B cell (primary cell): Measurements from ENCODE around the gene GTF2A1. TPM values are rescaled to one million over a fixed set of nuclear protein-coding genes. Genes with fewer than 3 reads are reported as not detected.

Experiments used
- ATAC-seq: fragments of 200-7000 bp; cut with Tn5 transposase; one replicate; pipeline ENCODE4 v1.10.0; 2021; ENCODE audit warnings: low read depth, mild to moderate bottlenecking, moderate number of reproducible peaks, moderate library complexity
- CTCF ChIA-PET: fragments of 350-600 bp; sonication (Branson Sonifier 250); formaldehyde crosslinking; loops from one replicate; lab custom pipeline; 2021; ENCODE audit warnings: antibody characterized with exemption, inconsistent platforms; lab: Charles Lee
- POLR2A ChIA-PET: fragments of 350-600 bp; sonication (Branson Sonifier 250); formaldehyde crosslinking; loops from one replicate; lab custom pipeline; 2021; ENCODE audit warnings: antibody characterized with exemption; lab: Charles Lee
- DNase-seq: peaks from one replicate; pipeline ENCODE4 v3.0.0; 2013
- H2AFZ ChIP-seq: 2 replicates; pipeline ENCODE4 v1.6.1; 2012; ENCODE audit warnings: mild to moderate bottlenecking, low read depth, low read length; ENCODE audit not compliant: insufficient read depth, poor library complexity, severe bottlenecking
- H3K27ac ChIP-seq, 2 donors: 1 replicate in 1 of 2; 2 replicates in 1 of 2; pipeline ENCODE4 v1.5.1; 2012 to 2013; ENCODE audit warnings: low read length in 2 of 2, mild to moderate bottlenecking in 2 of 2, moderate library complexity in 1 of 2
- H3K27me3 ChIP-seq, 4 experiments: fragments of 200-600 bp in 1 of 4; sonication (generic) in 1 of 4; replicated peaks in 1 of 4; 1 replicate in 2 of 4; 2 replicates in 2 of 4; pipeline versions ENCODE4 v1.6.1 to v1.7.0; 2013 to 2016; ENCODE audit warnings: low read length in 3 of 4, mild to moderate bottlenecking in 2 of 4, mixed read lengths in 1 of 4, moderate library complexity in 1 of 4; ENCODE audit not compliant: insufficient read depth in 4 of 4, control insufficient read depth in 3 of 4; ENCODE audit errors: control extremely low read depth in 1 of 4
- H3K36me3 ChIP-seq, 2 experiments: replicated peaks in 1 of 2; 1 replicate in 1 of 2; 2 replicates in 1 of 2; pipeline versions ENCODE4 v1.6.1 to v1.7.1; 2013; ENCODE audit warnings: low read length in 1 of 2; ENCODE audit not compliant: insufficient read depth in 2 of 2, control insufficient read depth in 1 of 2; ENCODE audit errors: control extremely low read depth in 1 of 2, extremely low read depth in 1 of 2
- H3K4me1 ChIP-seq, 2 donors: fragments of 200-600 bp in 1 of 2; sonication (generic) in 1 of 2; 1 replicate in 1 of 2; 2 replicates in 1 of 2; pipeline versions ENCODE4 v1.5.1 to v1.6.1; 2013 to 2017; ENCODE audit warnings: low read length in 2 of 2; ENCODE audit not compliant: control insufficient read depth in 2 of 2, insufficient read depth in 2 of 2
- H3K4me2 ChIP-seq: replicated peaks from 2 replicates; pipeline ENCODE3; 2012; ENCODE audit warnings: mild to moderate bottlenecking, low read depth, low read length; ENCODE audit not compliant: poor library complexity, severe bottlenecking
- H3K4me3 ChIP-seq, 5 experiments: fragments of 200-600 bp in 1 of 5; sonication (generic) in 1 of 5; 1 replicate in 3 of 5; 2 replicates in 2 of 5; pipeline versions ENCODE4 v1.5.1 to v1.7.0; 2011 to 2016; ENCODE audit warnings: low read length in 4 of 5, mild to moderate bottlenecking in 4 of 5, low read depth in 2 of 5, control low read depth in 1 of 5, moderate library complexity in 1 of 5; ENCODE audit not compliant: insufficient read depth in 1 of 5; ENCODE audit errors: control extremely low read depth in 1 of 5, extremely low read depth in 1 of 5
- H3K79me2 ChIP-seq: fragments of 200-600 bp; sonication (generic); one replicate; pipeline ENCODE4 v1.6.0; 2016; ENCODE audit warnings: low read length; ENCODE audit not compliant: control insufficient read depth, insufficient read depth
- H3K9ac ChIP-seq: fragments of 200-600 bp; sonication (generic); 2 replicates; pipeline ENCODE4 v1.6.1; 2017; ENCODE audit warnings: mild to moderate bottlenecking, low read length, moderate library complexity
- H3K9me3 ChIP-seq, 3 donors: one replicate each; pipeline versions ENCODE4 v1.6.1 to v1.7.1; 2013; ENCODE audit warnings: low read length in 2 of 3; ENCODE audit not compliant: control insufficient read depth in 2 of 3, insufficient read depth in 1 of 3; ENCODE audit errors: control extremely low read depth in 1 of 3
- H4K20me1 ChIP-seq: 2 replicates; pipeline ENCODE4 v1.6.0; 2012; ENCODE audit warnings: mild to moderate bottlenecking, low read length; ENCODE audit not compliant: insufficient read depth, control insufficient read depth, poor library complexity, severe bottlenecking
- H3K27ac Mint-ChIP-seq: one replicate; pipeline ENCODE4 v1.8.0; 2021; ENCODE audit warnings: mixed read lengths
- H3K27me3 Mint-ChIP-seq: one replicate; pipeline ENCODE4 v1.8.0; 2021; ENCODE audit warnings: mixed read lengths
- H3K4me1 Mint-ChIP-seq: one replicate; pipeline ENCODE4 v1.8.0; 2021; ENCODE audit warnings: mixed read lengths
- H3K4me3 Mint-ChIP-seq: one replicate; pipeline ENCODE4 v1.8.0; 2021; ENCODE audit warnings: mixed read lengths
- H3K9me3 Mint-ChIP-seq: one replicate; pipeline ENCODE4 v1.8.0; 2022; ENCODE audit warnings: mixed read lengths; ENCODE audit not compliant: insufficient read depth
- EZH2 ChIP-seq: IDR thresholded peaks from 2 replicates; pipeline ENCODE4 v1.6.1; 2012; ENCODE audit warnings: borderline replicate concordance, low read depth, mild to moderate bottlenecking, moderate library complexity, low read length; ENCODE audit not compliant: insufficient read depth, poor library complexity, severe bottlenecking
- WGBS: methylation state at CpG from one replicate; pipeline ENCODE4 v1.1.5; 2013; ENCODE audit warnings: missing lambda C conversion rate; ENCODE audit not compliant: insufficient coverage; 5-methylcytosine and 5-hydroxymethylcytosine counted together
- intact Hi-C: fragments of 100-400 bp; cut with micrococcal nuclease; formaldehyde crosslinking; loops from one replicate; pipeline ENCODE4 v1.10.0; 2022
- polyA plus RNA-seq: library from polyadenylated mRNA; depleted of rRNA; stranded (reverse); fragments of >200 nt; gene quantifications from 2 replicates; pipeline ENCODE4 v1.2.3, GENCODE V29; 2012
- total RNA-seq, 2 donors: library from RNA; stranded (reverse); fragments of 120-200 nt in 1 of 2; gene quantifications; 1 replicate in 1 of 2; 2 replicates in 1 of 2; pipeline versions ENCODE4 v1.2.3 to v1.2.4, GENCODE V29; 2013 to 2022
- TF ChIP-seq, protein P1 (sequence below): fragments of 200-600 bp; IDR thresholded peaks from one replicate; pipeline ENCODE4 v1.8.0; 2022; ENCODE audit warnings: antibody characterized with exemption, mild to moderate bottlenecking

The GTF2A1 gene
- total and polyA plus RNA-seq, 2 donors (not counting 1 experiment from before 2014, with no cell fraction given): 7.1 to 45.1 TPM

DNA sequence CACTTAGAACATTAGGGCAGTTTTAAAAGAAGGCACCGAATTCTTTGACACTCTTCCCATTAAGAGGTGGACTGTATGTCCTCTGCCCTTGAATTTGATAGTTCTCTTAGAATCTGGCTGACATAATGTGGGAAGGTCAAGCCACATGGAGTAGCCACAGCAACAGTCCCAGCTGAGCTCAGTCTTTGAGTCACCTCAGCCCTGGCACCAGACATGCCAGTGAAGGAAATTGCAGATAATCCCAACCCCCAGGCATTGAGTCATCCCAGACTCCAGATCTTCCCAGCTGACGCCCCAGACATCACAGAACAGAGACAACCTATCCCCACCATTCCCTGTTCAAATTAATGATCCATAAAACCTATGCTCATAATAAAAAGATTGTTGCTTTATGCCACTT is 83.4 kb downstream of the GTF2A1 start:
- Histone ChIP-seq H4K20me1 (no peaks in the 10 kb centered on the region), H3K36me3 (no peaks in the 10 kb centered on the region), H3K4me1 (no peaks in the 10 kb centered on the region), H2AFZ (no peak overlapping the region), H3K79me2 (no peaks in the 10 kb centered on the region), H3K27me3 (no peaks in the 10 kb centered on the region), H3K4me2 (no peak overlapping the region), H3K9ac (no peak overlapping the region), H3K9me3 (peaks cover 0 to 2% (median 0%) of the 10 kb centered on the region in 3 donors), H3K27ac (no peak overlapping the region), H3K4me3 (no peak overlapping the region)
- WGBS: no CpG with 5 or more reads among the region's 2 CpGs
- DNase-seq (no peak), ATAC-seq (no peak)
- CTCF ChIA-PET: no interaction called here
- Mint-ChIP-seq H3K27me3 (no peaks in the 10 kb centered on the region), H3K27ac (no peak overlapping the region), H3K9me3 (no peaks in the 10 kb centered on the region), H3K4me3 (no peak overlapping the region), H3K4me1 (no peaks in the 10 kb centered on the region)
- POLR2A ChIA-PET: no interaction called here
- TF ChIP-seq, protein P1, sequence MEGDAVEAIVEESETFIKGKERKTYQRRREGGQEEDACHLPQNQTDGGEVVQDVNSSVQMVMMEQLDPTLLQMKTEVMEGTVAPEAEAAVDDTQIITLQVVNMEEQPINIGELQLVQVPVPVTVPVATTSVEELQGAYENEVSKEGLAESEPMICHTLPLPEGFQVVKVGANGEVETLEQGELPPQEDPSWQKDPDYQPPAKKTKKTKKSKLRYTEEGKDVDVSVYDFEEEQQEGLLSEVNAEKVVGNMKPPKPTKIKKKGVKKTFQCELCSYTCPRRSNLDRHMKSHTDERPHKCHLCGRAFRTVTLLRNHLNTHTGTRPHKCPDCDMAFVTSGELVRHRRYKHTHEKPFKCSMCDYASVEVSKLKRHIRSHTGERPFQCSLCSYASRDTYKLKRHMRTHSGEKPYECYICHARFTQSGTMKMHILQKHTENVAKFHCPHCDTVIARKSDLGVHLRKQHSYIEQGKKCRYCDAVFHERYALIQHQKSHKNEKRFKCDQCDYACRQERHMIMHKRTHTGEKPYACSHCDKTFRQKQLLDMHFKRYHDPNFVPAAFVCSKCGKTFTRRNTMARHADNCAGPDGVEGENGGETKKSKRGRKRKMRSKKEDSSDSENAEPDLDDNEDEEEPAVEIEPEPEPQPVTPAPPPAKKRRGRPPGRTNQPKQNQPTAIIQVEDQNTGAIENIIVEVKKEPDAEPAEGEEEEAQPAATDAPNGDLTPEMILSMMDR: no peak
- TF ChIP-seq EZH2: no peak
- intact Hi-C loops: no loop called here

GRCh38 chr14:81133400-81133799 is 87.4 kb downstream of the GTF2A1 start:
- Mint-ChIP-seq H3K4me3 (no peak overlapping the region), H3K9me3 (no peaks in the 10 kb centered on the region), H3K27me3 (no peaks in the 10 kb centered on the region), H3K27ac (no peak overlapping the region), H3K4me1 (no peaks in the 10 kb centered on the region)
- CTCF ChIA-PET: no interaction called here
- intact Hi-C loops: no loop called here
- POLR2A ChIA-PET: no interaction called here
- ATAC-seq: no peak
- no peak overlapping the region for H2AFZ ChIP-seq
- TF ChIP-seq, protein P1: no peak
- no peak for TF ChIP-seq EZH2
- H3K9ac ChIP-seq: no peak overlapping the region
- peaks cover 0 to 2% (median 0%) of the 10 kb centered on the region in 3 donors for H3K9me3 ChIP-seq
- no peaks in the 10 kb centered on the region for H3K4me1 ChIP-seq
- H4K20me1 ChIP-seq: no peaks in the 10 kb centered on the region
- H3K4me3 ChIP-seq: no peak overlapping the region
- no peak overlapping the region for H3K27ac ChIP-seq
- 100% methylated on average over 1 of the region's 2 CpGs for WGBS
- H3K4me2 ChIP-seq: no peak overlapping the region
- DNase-seq: no peak
- H3K36me3 ChIP-seq: no peaks in the 10 kb centered on the region
- no peaks in the 10 kb centered on the region for H3K79me2 ChIP-seq
- no peaks in the 10 kb centered on the region for H3K27me3 ChIP-seq
